HL-60 (cell line): ENCODE measurements around the gene DCLRE1B.

ENCODE experiments used
- GABPA ChIP-seq: IDR thresholded peaks from 2 replicates; pipeline ENCODE4 v1.6.1; 2012; ENCODE audit warnings: low read depth
- POLR2AphosphoS5 ChIP-seq: IDR thresholded peaks from 2 replicates; pipeline ENCODE4 v1.6.1; 2012; ENCODE audit warnings: low read depth
- SPI1 ChIP-seq: IDR thresholded peaks from 2 replicates; pipeline ENCODE4 v1.6.1; 2012; ENCODE audit warnings: low read depth, mild to moderate bottlenecking, borderline replicate concordance
- TF ChIP-seq, protein P1 (sequence below): IDR thresholded peaks from one replicate; pipeline ENCODE4 v1.5.1; 2011; ENCODE audit warnings: low read length, control low read depth, inconsistent platforms; ENCODE audit not compliant: insufficient read depth
- TF ChIP-seq, protein P2 (sequence below): IDR thresholded peaks from 2 replicates; pipeline ENCODE4 v1.6.1; 2012; ENCODE audit warnings: low read depth; ENCODE audit not compliant: insufficient replicate concordance

GRCh38 chr1:113886417-113887401, 18.4 kb upstream of the DCLRE1B start:
- TF ChIP-seq, protein P1, sequence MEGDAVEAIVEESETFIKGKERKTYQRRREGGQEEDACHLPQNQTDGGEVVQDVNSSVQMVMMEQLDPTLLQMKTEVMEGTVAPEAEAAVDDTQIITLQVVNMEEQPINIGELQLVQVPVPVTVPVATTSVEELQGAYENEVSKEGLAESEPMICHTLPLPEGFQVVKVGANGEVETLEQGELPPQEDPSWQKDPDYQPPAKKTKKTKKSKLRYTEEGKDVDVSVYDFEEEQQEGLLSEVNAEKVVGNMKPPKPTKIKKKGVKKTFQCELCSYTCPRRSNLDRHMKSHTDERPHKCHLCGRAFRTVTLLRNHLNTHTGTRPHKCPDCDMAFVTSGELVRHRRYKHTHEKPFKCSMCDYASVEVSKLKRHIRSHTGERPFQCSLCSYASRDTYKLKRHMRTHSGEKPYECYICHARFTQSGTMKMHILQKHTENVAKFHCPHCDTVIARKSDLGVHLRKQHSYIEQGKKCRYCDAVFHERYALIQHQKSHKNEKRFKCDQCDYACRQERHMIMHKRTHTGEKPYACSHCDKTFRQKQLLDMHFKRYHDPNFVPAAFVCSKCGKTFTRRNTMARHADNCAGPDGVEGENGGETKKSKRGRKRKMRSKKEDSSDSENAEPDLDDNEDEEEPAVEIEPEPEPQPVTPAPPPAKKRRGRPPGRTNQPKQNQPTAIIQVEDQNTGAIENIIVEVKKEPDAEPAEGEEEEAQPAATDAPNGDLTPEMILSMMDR = no peak
- TF ChIP-seq, protein P2, sequence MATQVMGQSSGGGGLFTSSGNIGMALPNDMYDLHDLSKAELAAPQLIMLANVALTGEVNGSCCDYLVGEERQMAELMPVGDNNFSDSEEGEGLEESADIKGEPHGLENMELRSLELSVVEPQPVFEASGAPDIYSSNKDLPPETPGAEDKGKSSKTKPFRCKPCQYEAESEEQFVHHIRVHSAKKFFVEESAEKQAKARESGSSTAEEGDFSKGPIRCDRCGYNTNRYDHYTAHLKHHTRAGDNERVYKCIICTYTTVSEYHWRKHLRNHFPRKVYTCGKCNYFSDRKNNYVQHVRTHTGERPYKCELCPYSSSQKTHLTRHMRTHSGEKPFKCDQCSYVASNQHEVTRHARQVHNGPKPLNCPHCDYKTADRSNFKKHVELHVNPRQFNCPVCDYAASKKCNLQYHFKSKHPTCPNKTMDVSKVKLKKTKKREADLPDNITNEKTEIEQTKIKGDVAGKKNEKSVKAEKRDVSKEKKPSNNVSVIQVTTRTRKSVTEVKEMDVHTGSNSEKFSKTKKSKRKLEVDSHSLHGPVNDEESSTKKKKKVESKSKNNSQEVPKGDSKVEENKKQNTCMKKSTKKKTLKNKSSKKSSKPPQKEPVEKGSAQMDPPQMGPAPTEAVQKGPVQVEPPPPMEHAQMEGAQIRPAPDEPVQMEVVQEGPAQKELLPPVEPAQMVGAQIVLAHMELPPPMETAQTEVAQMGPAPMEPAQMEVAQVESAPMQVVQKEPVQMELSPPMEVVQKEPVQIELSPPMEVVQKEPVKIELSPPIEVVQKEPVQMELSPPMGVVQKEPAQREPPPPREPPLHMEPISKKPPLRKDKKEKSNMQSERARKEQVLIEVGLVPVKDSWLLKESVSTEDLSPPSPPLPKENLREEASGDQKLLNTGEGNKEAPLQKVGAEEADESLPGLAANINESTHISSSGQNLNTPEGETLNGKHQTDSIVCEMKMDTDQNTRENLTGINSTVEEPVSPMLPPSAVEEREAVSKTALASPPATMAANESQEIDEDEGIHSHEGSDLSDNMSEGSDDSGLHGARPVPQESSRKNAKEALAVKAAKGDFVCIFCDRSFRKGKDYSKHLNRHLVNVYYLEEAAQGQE = no peak
- no peak for TF ChIP-seq GABPA
- no peak for TF ChIP-seq POLR2AphosphoS5
- TF ChIP-seq SPI1 = no peak
